Gastrocnemius medialis (tissue), 4 donors: ENCODE results near the gene PTPRJ. TPM values are rescaled to one million over a fixed set of nuclear protein-coding genes. Genes with fewer than 3 reads are reported as not detected.

ENCODE experiments used
- ATAC-seq, 2 donors: fragments of 150-250 bp; one replicate each; pipeline ENCODE4 v1.9.1; 2016
- DNase-seq, 2 donors: peaks; one replicate each; pipeline ENCODE4 v3.0.0-alpha.2; 2019
- H3K27ac ChIP-seq, 4 donors: fragments of 200-600 bp; sonication (generic); 1 replicate in 1 of 4; 2 replicates in 3 of 4; pipeline ENCODE4 v1.5.1; 2016 to 2018; ENCODE audit warnings: mild to moderate bottlenecking in 2 of 4, moderate library complexity in 1 of 4
- H3K27me3 ChIP-seq, 3 donors: fragments of 200-600 bp; sonication (generic) in 2 of 3; 1 replicate in 1 of 3; 2 replicates in 2 of 3; pipeline versions ENCODE4 v1.5.1 to v1.6.0; 2016 to 2019; ENCODE audit warnings: mild to moderate bottlenecking in 1 of 3, moderate library complexity in 1 of 3
- H3K36me3 ChIP-seq, 2 donors: fragments of 200-600 bp; sonication (generic) in 1 of 2; one replicate each; pipeline ENCODE4 v1.5.1; 2017 to 2018
- H3K4me1 ChIP-seq, 2 donors: fragments of 200-600 bp; sonication (generic) in 1 of 2; one replicate each; pipeline ENCODE4 v1.5.1; 2016 to 2017; ENCODE audit warnings: mild to moderate bottlenecking in 2 of 2
- H3K4me3 ChIP-seq, 4 donors: fragments of 200-600 bp; sonication (generic) in 3 of 4; 1 replicate in 1 of 4; 2 replicates in 3 of 4; pipeline ENCODE4 v1.5.1; 2016 to 2019; ENCODE audit warnings: mild to moderate bottlenecking in 2 of 4
- H3K9me3 ChIP-seq, 3 donors: fragments of 200-600 bp; sonication (generic) in 2 of 3; 1 replicate in 1 of 3; 2 replicates in 2 of 3; pipeline ENCODE4 v1.5.1; 2016 to 2019
- CTCF ChIP-seq, 5 experiments: fragments of 450-650 bp in 3 of 5; fragments of 200-600 bp in 2 of 5; sonication (generic) in 2 of 5; IDR thresholded peaks in 4 of 5; conservative IDR thresholded peaks in 1 of 5; 1 replicate in 4 of 5; 2 replicates in 1 of 5; pipeline ENCODE4 v1.5.1; 2016 to 2019; ENCODE audit warnings: antibody characterized with exemption in 5 of 5, mild to moderate bottlenecking in 3 of 5, moderate library complexity in 3 of 5
- POLR2A ChIP-seq, 2 donors: fragments of 450-650 bp; IDR thresholded peaks; one replicate each; pipeline ENCODE4 v1.6.1; 2017; ENCODE audit warnings: antibody characterized with exemption in 2 of 2, mild to moderate bottlenecking in 2 of 2, moderate library complexity in 2 of 2
- in situ Hi-C, 4 donors: fragments of 200-750 bp; cut with MboI; loops; one replicate each; pipeline versions ENCODE4 v1.15.0 to v1.8.0; 2017; ENCODE audit warnings: low sequenced_read_pairs in 4 of 4
- intact Hi-C: fragments of 100-400 bp; cut with DNase I; formaldehyde crosslinking; loops from one replicate; pipeline ENCODE4 v1.15.1; 2023; ENCODE audit warnings: low total_unique reads
- total RNA-seq, 4 donors: library from RNA; depleted of rRNA; stranded (reverse); fragments of >200 nt; gene quantifications; one replicate each; pipeline versions ENCODE4 v1.1.0 to v1.2.3, GENCODE V29; 2016

PTPRJ gene
- total RNA-seq, 4 donors from 2014 or later, result 5.4 to 9.0 (median 5.6) TPM

- H3K27ac ChIP-seq, result no peak overlapping the region
- ATAC-seq (no peak), DNase-seq (no peak)
- intact Hi-C loops, result no loop called here
- in situ Hi-C loops, result no loop called here
- no peaks in the 10 kb centered on the region for H3K36me3 ChIP-seq
- TF ChIP-seq POLR2A (IDR thresholded peaks at IDR 0.05) (no peak), CTCF (IDR thresholded peaks at IDR 0.05 in 4 of 5, conservative IDR thresholded peaks at IDR 0.05 in 1 of 5) (no peak)
- H3K4me3 ChIP-seq, result no peak overlapping the region
- no peaks in the 10 kb centered on the region for H3K9me3 ChIP-seq
- H3K4me1 ChIP-seq, result no peaks in the 10 kb centered on the region
- no peaks in the 10 kb centered on the region for H3K27me3 ChIP-seq
These were observed 12.5 kb upstream of the PTPRJ start for GRCh38 chr11:47967577-47968525.

GRCh38 chr11:47969401-47969800 is 11.0 kb upstream of the PTPRJ start:
- peaks cover 0 to 3% of the 10 kb centered on the region in 2 donors for H3K4me1 ChIP-seq
- in situ Hi-C loops (no loop called here), intact Hi-C loops (no loop called here)

GRCh38 chr11:47971501-47971900 is 8.9 kb upstream of the PTPRJ start:
- Histone ChIP-seq H3K36me3 (no peaks in the 10 kb centered on the region), H3K4me3 (no peak overlapping the region), H3K27me3 (no peaks in the 10 kb centered on the region), H3K9me3 (no peaks in the 10 kb centered on the region), H3K4me1 (peaks cover 0 to 9% of the 10 kb centered on the region in 2 donors), H3K27ac (no peak overlapping the region)
- TF ChIP-seq CTCF (IDR thresholded peaks at IDR 0.05 in 4 of 5, conservative IDR thresholded peaks at IDR 0.05 in 1 of 5) (no peak), POLR2A (IDR thresholded peaks at IDR 0.05) (no peak)
- no peak for DNase-seq
- in situ Hi-C loops, result no loop called here
- no peak for ATAC-seq
- intact Hi-C loops, result no loop called here

More at GRCh38 chr11:47969401-47969800, 11.0 kb upstream of the PTPRJ start:
- Histone ChIP-seq H3K27ac (no peak overlapping the region), H3K4me3 (no peak overlapping the region), H3K27me3 (no peaks in the 10 kb centered on the region), H3K9me3 (no peaks in the 10 kb centered on the region), H3K36me3 (no peaks in the 10 kb centered on the region)
- DNase-seq (no peak), ATAC-seq (no peak)
- TF ChIP-seq POLR2A (IDR thresholded peaks at IDR 0.05) (no peak), CTCF (IDR thresholded peaks at IDR 0.05 in 4 of 5, conservative IDR thresholded peaks at IDR 0.05 in 1 of 5) (no peak)

GRCh38 chr11:47973173-47973572 is 7.2 kb upstream of the PTPRJ start:
- Histone ChIP-seq H3K4me3 (no peak overlapping the region), H3K9me3 (no peaks in the 10 kb centered on the region), H3K27me3 (no peaks in the 10 kb centered on the region), H3K36me3 (no peaks in the 10 kb centered on the region), H3K4me1 (peaks cover 0 to 9% of the 10 kb centered on the region in 2 donors), H3K27ac (no peak overlapping the region)
- in situ Hi-C loops, result no loop called here
- no peak for TF ChIP-seq POLR2A (IDR thresholded peaks at IDR 0.05)
- TF ChIP-seq CTCF (IDR thresholded peaks at IDR 0.05 in 4 of 5, conservative IDR thresholded peaks at IDR 0.05 in 1 of 5), result no peak
- intact Hi-C loops, result no loop called here
- DNase-seq, result no peak
- no peak for ATAC-seq
